GM19328 (cell line): Measurements from ENCODE around the gene AQP7.
"Not testable (repeated sequence)": the region's sequence is repeated elsewhere in the genome, so short reads cannot be mapped to it uniquely, and the experiment has no call there.

Source experiments
- ATAC-seq: cut with Tn5 transposase; IDR thresholded peaks from one replicate; pipeline ENCODE4 v1.9.1; 2021; ENCODE audit warnings: mild to moderate bottlenecking, moderate library complexity; ENCODE audit not compliant: unreplicated experiment

Gene AQP7

GRCh38 chr9:33399047-33399446 is 3.3 kb downstream of the AQP7 start:
- ATAC-seq, result not testable (repeated sequence)

GRCh38 chr9:33397801-33398200 is 4.6 kb downstream of the AQP7 start:
- not testable (repeated sequence) for ATAC-seq

DNA sequence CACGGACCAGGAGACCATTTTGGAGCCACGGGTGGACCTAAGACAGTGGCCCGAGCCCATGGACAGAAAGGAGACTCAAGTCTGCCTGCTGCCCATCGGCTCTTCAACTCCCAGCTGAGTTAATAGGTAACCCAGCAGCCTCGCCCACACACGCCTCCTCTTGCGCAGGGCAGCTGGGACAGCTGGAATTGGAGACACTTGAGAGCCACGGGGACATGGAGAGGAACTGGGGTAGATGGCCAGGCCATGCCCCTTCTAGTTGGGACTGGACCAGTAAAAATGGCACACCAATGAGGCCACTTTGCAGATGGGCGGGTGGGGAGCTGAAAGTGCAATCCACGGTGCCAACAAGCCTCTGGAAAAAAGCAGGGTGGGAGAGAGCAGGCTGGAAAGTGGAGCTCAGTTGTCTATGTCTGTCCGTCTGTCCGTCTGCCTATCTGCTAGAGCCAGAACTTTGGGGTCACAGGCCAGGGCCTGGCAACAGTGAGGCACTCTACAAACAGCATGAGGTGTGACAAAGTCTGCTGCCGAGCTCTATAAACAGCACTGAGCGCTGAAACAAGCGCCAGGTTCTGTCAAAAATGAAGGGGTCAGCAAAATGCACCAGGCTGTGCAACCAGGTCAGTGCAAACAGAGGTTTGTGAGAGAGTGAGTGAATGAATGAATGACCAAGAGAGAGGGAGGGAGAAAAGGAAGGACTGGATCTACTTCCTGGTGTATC is 7.0 kb downstream of the AQP7 start:
- ATAC-seq, result not testable (repeated sequence)

- ATAC-seq, result not testable (repeated sequence)
Observed at GRCh38 chr9:33393986-33394385, 8.4 kb downstream of the AQP7 start.

- ATAC-seq, result no peak
Observed at GRCh38 chr9:33393581-33393980, 8.8 kb downstream of the AQP7 start.

- not testable (repeated sequence) for ATAC-seq
Observed at GRCh38 chr9:33392591-33393021, 9.8 kb downstream of the AQP7 start.

DNA sequence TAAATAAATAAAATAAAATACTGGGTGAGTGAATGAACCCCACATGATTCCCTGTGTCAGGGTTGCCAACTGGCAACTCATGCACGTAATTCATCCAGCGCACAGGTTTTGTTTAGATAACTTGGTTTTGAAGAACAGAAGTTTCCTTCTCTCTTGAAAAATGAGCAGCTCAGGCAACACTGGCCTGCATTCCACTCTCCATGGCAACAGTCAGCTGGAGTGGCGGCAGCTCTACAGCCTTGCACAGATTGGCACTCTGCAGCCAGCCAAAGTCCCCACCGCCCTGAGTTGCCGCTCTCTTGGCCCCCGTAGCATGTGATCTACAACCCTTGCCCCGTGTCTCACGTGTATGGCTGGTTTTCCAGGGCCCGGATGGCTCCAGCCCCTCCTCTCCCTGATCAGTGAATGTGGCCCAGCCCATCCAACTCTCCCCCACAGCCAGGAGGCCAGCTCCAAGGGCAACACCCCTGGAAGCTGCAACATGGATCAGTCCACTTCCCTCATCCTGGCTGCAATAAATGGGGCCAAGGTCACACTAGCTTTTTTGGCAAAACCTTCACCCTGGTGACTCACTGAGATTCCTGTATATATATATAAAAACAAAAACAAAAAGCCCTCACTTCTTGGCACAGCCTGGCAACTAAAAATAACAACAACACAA is 11.1 kb downstream of the AQP7 start:
- not testable (repeated sequence) for ATAC-seq

- no peak for ATAC-seq
Observed at GRCh38 chr9:33388110-33388994, 14.0 kb downstream of the AQP7 start.

DNA sequence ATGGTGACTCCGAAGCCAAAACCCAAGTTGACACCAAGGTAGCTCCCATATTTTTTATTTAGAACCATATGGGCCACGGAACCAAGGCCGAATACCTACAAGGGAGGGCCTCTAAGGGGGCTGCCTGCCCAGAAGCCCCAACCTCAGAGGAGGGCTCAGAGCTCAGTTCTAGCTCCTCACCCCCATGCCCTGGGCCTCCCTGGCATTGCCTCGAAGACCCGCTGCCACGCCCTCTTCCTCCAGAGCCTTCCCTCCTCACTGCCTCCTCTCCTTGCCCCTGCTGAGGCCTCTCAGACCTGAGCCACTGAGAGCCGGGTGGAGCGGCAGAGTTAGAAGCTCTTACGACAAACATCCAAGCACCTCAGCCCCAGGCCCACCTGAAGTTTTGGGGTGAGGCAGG is 15.4 kb downstream of the AQP7 start:
- not testable (repeated sequence) for ATAC-seq

GRCh38 chr9:33386641-33386996 is 15.7 kb downstream of the AQP7 start:
- not testable (repeated sequence) for ATAC-seq

DNA sequence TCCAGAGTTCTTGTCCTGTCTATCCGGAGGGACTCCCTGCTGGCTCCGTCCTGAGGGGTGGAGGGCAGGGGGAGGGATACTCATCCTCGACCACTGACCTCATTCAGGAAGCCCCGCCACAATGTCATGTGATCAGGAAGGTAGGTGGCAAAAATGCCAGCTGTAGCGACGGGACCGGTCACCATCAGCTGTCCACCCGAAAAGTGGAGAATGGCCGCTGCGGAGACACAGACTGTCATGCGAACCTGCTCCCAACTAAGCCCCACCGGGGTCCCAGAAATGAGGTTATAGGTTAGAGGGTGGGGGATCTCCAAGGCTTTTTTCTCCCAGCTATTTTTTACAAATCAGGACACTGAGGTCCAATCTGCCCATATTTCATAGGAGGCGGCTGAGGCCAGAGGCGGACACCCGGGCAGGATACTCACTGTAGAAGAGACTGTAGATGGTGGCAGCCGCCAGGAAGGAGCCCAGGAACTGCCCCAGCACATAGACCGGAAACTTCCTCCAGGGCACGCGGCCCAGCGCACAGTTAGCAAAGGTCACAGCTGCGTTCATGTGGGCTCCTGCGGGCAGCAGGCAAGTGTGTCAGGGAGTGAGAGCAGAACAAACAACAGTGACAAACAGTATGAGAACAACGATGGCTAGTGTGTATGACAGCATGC is 16.3 kb downstream of the AQP7 start:
- not testable (repeated sequence) for ATAC-seq

GRCh38 chr9:33385536-33385935 is 16.8 kb downstream of the AQP7 start:
- not testable (repeated sequence) for ATAC-seq

DNA sequence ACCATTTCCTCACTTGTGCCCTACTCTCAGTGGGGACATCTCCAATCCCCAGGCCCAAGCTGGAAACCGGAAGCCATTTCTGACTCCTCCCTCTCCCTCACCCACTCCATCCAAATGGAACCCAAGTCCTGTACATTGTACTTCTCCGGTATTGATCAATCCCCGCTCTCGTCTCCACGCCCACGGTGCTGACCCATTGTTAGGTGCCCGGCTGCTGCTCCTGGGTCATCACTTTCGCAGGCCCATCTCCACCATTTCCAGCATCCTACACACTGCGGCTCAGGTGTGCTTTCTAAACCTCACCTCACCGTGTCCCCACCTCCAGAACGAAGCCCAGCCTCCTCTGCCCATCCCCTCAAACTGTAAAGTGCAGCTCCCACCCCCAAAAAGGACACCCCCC is 19.0 kb downstream of the AQP7 start:
- not testable (repeated sequence) for ATAC-seq

GRCh38 chr9:33382397-33382796 is 20.0 kb downstream of the AQP7 start:
- not testable (repeated sequence) for ATAC-seq

GRCh38 chr9:33381231-33381791 is 21.1 kb downstream of the AQP7 start:
- no peak for ATAC-seq

- ATAC-seq, result no peak
Observed at GRCh38 chr9:33380390-33381094, 21.8 kb downstream of the AQP7 start.

- ATAC-seq, result no peak
Observed at GRCh38 chr9:33379666-33380389, 22.5 kb downstream of the AQP7 start.

DNA sequence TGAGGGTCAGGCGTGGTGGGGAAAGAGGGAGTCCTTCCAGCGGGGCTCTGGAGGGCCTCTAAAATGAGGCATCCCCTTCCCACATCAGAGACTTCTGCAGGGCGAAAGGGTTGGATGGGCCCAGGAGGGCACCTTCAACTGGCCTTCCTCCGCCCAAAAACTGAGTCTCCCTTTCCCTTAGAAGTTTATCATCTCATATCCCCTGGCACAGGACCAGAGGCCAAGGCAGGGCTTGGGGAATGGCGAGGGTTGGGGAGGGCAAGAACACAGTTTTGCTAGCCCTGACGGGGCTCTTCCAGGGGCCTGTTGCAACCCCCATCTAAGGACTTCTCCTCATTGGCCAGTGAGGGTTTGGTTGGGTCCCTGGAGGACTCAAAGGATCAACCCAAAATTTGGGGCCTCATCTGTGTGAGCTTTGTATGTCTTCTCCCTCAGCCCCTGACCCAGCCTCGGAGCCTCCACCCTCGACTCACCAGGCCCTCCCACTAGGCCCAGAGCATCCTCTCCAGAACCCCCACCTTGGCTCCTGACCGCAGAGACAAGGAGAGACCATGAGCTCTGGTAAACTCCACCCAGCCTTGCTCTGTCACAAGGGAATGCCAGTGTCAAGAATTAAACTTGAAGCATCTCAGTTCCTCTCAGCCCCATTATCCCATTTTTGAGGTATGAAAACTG is 24.1 kb downstream of the AQP7 start:
- no peak for ATAC-seq
